ENCODE data around the gene MYH9.

The MYH9 gene

DNA sequence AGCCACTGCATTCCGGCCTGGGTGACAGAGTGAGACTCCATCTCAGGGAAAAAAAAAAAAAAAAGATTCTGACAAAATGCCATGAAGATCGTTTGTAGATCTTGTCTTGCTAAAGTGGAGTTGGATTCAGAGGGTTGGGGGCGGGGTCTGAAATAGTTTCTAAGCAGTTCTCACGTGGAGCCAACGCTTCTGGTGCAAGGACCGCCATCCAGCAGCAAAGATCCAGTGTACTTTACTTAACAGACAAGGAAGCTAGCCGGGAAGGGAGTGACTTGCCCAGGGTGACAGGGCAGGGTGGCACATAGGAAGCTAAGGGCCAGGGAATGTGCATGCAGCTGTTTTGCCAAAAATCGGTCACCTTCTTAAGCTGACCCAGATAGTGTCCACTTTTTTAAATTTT, 107.4 kb downstream of the MYH9 start:
- no peaks in the 10 kb centered on the region for H3K9me2 ChIP-seq (replicated peaks; ENCODE audit: control insufficient read depth, low read length)
- peaks cover 43% of the 10 kb centered on the region for H3K36me3 ChIP-seq (ENCODE audit: control insufficient read depth, low read length)
- H4K20me1 ChIP-seq (ENCODE audit: control insufficient read depth, insufficient read depth, low read depth, low read length) = peaks cover 9% of the 10 kb centered on the region

GRCh38 chr22:36279219-36279666, 108.5 kb downstream of the MYH9 start:
- Histone ChIP-seq H3K27ac (ENCODE audit: low read depth, low read length) (no peak overlapping the region), H3K4me2 (ENCODE audit: low read length) (no peak overlapping the region), H3K4me1 (ENCODE audit: control insufficient read depth, low read length) (peaks cover 17% of the 10 kb centered on the region), H3K79me2 (ENCODE audit: control insufficient read depth, low read length) (no peaks in the 10 kb centered on the region), H3K4me3 (ENCODE audit: low read length) (no peak overlapping the region), H4K20me1 (ENCODE audit: control insufficient read depth, insufficient read depth, low read depth, low read length) (peaks cover 6% of the 10 kb centered on the region; the same call in 1 of the 2 replicates), H3K9me2 (replicated peaks; ENCODE audit: control insufficient read depth, low read length) (no peaks in the 10 kb centered on the region), H3K27me3 (ENCODE audit: control insufficient read depth, low read length) (no peaks in the 10 kb centered on the region), H3K9me3 (ENCODE audit: control insufficient read depth, insufficient read depth, low read length) (no peaks in the 10 kb centered on the region), H3F3A (ENCODE audit: control insufficient read depth, insufficient read depth) (peaks cover 17% of the 10 kb centered on the region), H3K36me3 (ENCODE audit: control insufficient read depth, low read length) (peaks cover 32% of the 10 kb centered on the region)
- no peak for TF ChIP-seq EZH2phosphoT487 (IDR thresholded peaks at IDR 0.05; ENCODE audit: borderline replicate concordance, low read length)
- TF ChIP-seq CTCF (IDR thresholded peaks at IDR 0.05; ENCODE audit: low read depth, low read length, poor library complexity, severe bottlenecking) = no peak

More for the DNA sequence above, 107.4 kb downstream of the MYH9 start:
- no peak overlapping the region for H3K27ac ChIP-seq (ENCODE audit: low read depth, low read length)
- TF ChIP-seq CTCF (IDR thresholded peaks at IDR 0.05; ENCODE audit: low read depth, low read length, poor library complexity, severe bottlenecking) (no peak), EZH2phosphoT487 (IDR thresholded peaks at IDR 0.05; ENCODE audit: borderline replicate concordance, low read length) (no peak)
- no peaks in the 10 kb centered on the region for H3K27me3 ChIP-seq (ENCODE audit: control insufficient read depth, low read length)
- H3F3A ChIP-seq (ENCODE audit: control insufficient read depth, insufficient read depth) = peaks cover 17% of the 10 kb centered on the region
- H3K79me2 ChIP-seq (ENCODE audit: control insufficient read depth, low read length) = no peaks in the 10 kb centered on the region
- H3K4me2 ChIP-seq (ENCODE audit: low read length) = no peak overlapping the region
- no peak overlapping the region for H3K4me3 ChIP-seq (ENCODE audit: low read length)
- peaks cover 17% of the 10 kb centered on the region for H3K4me1 ChIP-seq (ENCODE audit: control insufficient read depth, low read length)
- no peaks in the 10 kb centered on the region for H3K9me3 ChIP-seq (ENCODE audit: control insufficient read depth, insufficient read depth, low read length)

DNA sequence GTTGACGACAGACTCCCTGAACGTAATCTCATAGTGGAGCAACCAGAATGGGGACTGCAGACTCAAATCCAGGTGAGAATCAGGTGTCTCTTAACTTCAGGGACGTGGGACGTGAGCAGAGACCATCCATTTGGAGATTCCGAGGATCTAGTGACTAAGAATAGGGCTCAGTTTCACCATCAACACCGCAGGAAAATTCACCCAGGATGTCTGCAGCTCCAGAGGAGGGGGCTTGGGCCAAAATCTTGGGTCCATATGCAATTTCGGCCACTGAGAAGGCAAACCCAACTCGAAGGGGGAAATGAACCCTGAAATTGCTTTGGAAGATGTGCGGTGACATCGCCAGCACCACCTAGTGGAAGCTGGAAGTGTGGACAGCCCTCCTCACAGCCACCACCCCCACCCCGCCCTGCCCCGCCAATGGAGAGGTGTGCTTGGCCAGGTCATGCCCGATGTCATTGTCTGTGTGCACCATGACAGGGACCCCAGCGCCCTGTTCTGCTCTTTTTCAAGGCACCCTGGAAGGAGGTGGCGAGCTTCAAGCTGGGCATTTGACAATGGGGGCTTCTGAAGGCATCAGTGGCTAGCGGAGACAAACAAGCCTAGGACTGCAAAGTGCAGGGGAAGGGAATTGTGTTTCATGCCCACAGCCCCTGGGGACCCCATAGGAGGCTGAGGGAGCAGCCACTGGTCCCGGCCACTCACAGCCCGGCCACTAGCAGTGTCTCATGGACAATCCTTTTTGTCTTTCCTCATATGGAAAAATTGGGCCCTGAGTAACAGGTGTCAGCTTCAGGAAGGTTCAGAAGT, 110.1 kb downstream of the MYH9 start:
- H3K9me2 ChIP-seq (replicated peaks; ENCODE audit: control insufficient read depth, low read length) = no peaks in the 10 kb centered on the region
- H3K4me1 ChIP-seq (ENCODE audit: control insufficient read depth, low read length) = peaks cover 17% of the 10 kb centered on the region
- 0 out of 2 replicates have a peak, but pooled peaks cover 6% of the 10 kb centered on the region for H4K20me1 ChIP-seq (ENCODE audit: control insufficient read depth, insufficient read depth, low read depth, low read length)
- peak overlapping the region; percentile 31 for H3K4me2 ChIP-seq (ENCODE audit: low read length)
- no peak overlapping the region for H3K27ac ChIP-seq (ENCODE audit: low read depth, low read length)
- no peaks in the 10 kb centered on the region for H3K9me3 ChIP-seq (ENCODE audit: control insufficient read depth, insufficient read depth, low read length)
- H3K36me3 ChIP-seq (ENCODE audit: control insufficient read depth, low read length) = peaks cover 21% of the 10 kb centered on the region
- H3K79me2 ChIP-seq (ENCODE audit: control insufficient read depth, low read length) = no peaks in the 10 kb centered on the region
- H3K27me3 ChIP-seq (ENCODE audit: control insufficient read depth, low read length) = no peaks in the 10 kb centered on the region
- H3F3A ChIP-seq (ENCODE audit: control insufficient read depth, insufficient read depth) = peaks cover 17% of the 10 kb centered on the region
- TF ChIP-seq CTCF (IDR thresholded peaks at IDR 0.05; ENCODE audit: low read depth, low read length, poor library complexity, severe bottlenecking) (peak; percentile 71), EZH2phosphoT487 (IDR thresholded peaks at IDR 0.05; ENCODE audit: borderline replicate concordance, low read length) (no peak)
- H3K4me3 ChIP-seq (ENCODE audit: low read length) = no peak overlapping the region

Measured in DOHH2 (cell line).